ENCODE results near the gene MYCBPAP.

MYCBPAP gene

DNA sequence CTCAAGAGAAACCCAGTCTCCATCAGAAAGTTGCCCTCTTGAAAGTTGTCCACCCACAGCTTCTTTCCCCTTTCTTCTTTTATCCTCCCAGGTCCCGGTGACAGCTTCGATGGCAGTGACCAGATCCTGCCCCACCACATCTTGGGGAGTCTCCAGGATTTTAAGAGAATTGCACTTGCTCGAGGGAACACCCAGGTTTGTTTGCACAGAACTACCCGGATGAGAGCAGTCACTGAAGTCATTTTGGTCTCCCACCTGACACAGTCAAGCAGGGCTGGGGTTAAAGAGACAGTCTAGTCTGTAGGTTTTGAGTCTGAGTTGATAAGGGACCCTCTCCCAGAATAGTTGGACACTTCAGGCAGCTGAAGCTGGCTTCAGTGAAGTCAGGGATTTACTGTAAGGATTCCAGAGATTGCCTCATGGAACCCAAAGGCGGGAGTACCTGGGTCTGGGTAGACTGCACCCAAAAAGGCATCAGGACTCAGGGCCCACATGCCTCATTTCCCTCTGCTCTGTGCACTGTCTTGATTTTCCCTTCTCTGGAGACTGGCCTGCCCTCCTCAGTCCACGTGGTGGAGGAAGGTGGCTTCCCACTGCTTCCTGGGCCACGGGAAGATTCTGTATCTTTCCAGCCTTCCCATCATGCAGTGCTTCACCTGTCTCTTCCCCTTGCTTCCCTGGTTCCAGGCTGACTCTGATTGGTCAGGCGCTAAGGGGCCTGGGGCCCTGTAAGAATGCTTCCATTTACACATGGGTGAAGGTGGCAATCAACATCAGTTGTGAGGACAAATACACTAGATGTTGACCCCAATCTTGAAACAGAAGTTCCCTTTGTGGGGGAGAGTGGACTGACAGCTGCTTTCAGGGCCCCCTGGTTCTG, 9.5 kb downstream of the MYCBPAP start:
- DNase-seq: no peak

DNA sequence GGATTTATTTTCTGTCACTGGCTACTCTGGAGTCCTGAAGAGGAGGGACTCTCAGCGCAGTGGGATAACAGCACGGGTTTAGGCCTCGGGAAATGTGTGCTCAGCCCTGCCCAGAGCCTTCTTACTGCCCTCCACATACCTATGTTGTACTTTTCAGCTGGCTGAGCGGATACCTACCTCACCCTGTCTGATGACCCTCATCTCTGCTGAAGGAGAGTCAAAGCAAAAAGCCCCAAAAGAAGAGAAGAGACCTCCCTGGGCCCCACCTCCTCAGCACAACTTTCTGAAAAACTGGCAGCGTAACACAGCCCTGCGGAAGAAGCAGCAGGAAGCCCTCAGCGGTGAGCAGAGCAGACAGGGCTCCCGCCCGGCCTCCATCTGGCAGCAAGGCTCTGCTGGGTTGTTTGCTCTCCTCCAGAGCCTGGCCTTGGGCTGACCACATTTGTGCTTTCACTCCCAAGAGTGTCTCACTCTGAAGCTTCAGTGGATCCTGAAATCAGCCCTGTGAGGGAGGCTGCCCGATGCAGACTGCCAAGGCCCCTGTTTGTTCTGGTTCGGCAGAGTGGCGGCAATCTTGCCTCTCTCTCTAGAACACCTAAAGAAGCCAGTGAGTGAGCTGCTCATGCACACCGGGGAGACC, 10.3 kb downstream of the MYCBPAP start:
- DNase-seq: no peak

- DNase-seq: no peak
These were observed 11.0 kb downstream of the MYCBPAP start for GRCh38 chr17:50519141-50519834.

DNA sequence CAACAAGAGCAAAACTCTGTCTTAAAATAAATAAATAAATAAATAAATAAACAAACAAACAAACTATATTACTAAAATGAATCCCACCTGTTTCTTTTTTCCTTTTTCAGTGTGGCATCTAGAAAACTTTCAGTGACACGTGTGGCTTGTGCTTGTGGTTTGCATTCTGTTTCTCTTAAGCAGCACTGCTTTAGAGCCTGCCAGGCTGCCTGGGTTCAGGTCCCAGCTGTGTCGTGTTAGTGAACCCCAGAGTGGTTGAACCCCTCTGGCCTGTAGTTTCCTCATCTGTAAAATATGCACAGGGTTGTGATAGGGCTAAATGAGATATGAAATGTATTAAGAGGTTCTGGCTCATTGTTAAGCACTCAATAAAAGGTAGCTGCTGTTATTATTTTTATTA, 12.2 kb downstream of the MYCBPAP start:
- DNase-seq: no peak

GRCh38 chr17:50521514-50521913, 13.3 kb downstream of the MYCBPAP start:
- no peak for DNase-seq

GRCh38 chr17:50522766-50523165, 14.5 kb downstream of the MYCBPAP start:
- no peak for DNase-seq

GRCh38 chr17:50523208-50523607, 15.0 kb downstream of the MYCBPAP start:
- DNase-seq: no peak

GRCh38 chr17:50524838-50525237, 16.6 kb downstream of the MYCBPAP start:
- DNase-seq: no peak

GRCh38 chr17:50527155-50527762, 19.0 kb downstream of the MYCBPAP start:
- no peak for DNase-seq

DNA sequence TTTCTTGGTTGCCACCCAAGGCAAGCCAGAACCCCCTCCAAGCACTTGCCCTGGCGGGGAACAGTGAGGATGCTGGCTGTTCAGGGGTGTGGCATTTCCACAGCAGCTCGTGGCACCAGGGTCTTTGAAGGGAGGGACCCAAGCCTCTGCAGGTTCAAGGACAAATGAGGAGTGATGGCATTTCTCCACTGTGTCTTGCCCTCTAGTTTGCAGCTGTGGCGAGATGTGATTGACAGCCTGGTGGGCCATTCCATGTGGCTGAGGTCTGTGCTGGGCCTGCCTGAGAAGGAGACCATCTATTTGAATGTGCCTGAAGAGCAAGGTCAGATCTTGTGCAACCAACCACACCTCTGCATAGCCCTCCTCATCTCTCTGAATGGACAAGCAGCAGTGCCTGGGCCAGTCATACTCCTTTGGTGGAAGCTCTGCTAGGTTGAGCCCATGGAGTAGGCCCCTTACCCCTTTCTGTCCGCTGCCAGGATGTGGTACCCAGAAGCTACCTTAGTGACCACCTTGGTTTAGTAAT, 19.8 kb downstream of the MYCBPAP start:
- no peak for DNase-seq

GRCh38 chr17:50529849-50530248, 21.6 kb downstream of the MYCBPAP start:
- no peak for DNase-seq

GRCh38 chr17:50531428-50532025, 23.3 kb downstream of the MYCBPAP start:
- no peak for DNase-seq

- no peak for DNase-seq
These were observed 24.3 kb downstream of the MYCBPAP start, which contains the start of gene EPN3 for GRCh38 chr17:50532452-50533024. Gene EPN3 (plus strand): TSS chr17:50532735. CDS start chr17:50536557, 3,822 bp downstream.

- DNase-seq: no peak
These were observed 24.9 kb downstream of the MYCBPAP start for GRCh38 chr17:50533185-50533584.

DNA sequence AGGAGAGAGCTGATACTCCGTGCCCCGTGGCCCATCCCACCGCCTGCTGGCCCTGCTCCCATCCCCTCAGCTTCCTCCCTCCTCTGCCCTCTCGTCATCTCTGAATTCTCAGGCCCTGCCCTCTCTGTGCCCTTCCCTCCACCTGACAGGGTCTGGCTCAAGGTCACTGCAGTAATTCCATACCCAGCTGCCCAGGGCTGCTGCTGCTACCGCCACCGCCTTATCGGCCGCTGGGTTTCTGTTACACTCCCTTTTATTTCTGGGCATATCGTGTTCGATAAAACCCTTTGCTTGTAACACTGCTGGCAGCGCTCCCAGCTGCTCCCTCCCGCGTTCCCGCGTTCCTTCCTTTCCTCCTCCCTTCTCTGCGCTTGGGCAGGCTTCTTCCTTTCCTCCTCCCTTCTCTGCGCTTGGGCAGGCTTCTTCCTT, 25.5 kb downstream of the MYCBPAP start:
- no peak for DNase-seq

DNA sequence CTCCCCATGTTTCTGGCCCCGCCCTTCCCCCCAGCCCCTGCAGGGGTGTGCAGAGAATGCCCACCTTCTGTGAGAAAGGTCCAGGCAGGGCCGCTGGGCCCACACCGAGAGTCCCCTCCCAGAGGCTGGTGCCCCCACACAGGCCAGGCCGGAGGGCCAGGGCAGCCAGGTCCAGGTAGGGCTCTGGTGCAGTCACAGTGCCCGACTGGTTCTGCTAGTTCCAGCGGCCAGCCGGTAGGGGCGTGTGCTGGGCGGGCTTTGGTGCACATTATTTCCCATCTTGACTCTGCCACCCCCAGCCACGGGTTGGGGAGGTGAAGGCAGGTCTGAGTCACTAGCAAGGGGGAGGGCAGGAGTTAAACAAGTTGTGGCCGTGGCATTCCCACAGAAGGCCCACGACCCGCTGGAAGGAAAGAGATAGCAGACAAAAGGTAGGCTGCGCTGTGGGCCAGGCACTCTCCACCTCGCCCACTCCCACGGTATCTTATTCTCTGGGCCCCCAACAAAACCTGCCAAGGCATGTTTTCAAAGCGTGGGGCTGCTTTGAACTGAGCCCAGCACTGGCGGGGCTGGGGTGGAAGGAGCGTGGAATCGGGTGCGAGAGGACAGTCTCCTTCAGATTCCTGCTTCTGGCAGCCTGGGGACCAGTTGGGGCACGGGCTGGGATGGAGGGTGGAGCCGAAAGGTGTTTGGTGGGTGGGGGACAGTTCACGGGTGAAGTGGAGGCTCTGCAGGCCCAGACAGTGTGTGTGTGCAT, 26.2 kb downstream of the MYCBPAP start:
- no peak for DNase-seq

GRCh38 chr17:50534979-50535326, 26.7 kb downstream of the MYCBPAP start:
- no peak for DNase-seq

- no peak for DNase-seq
These were observed 27.2 kb downstream of the MYCBPAP start for GRCh38 chr17:50535407-50535806.

DNA sequence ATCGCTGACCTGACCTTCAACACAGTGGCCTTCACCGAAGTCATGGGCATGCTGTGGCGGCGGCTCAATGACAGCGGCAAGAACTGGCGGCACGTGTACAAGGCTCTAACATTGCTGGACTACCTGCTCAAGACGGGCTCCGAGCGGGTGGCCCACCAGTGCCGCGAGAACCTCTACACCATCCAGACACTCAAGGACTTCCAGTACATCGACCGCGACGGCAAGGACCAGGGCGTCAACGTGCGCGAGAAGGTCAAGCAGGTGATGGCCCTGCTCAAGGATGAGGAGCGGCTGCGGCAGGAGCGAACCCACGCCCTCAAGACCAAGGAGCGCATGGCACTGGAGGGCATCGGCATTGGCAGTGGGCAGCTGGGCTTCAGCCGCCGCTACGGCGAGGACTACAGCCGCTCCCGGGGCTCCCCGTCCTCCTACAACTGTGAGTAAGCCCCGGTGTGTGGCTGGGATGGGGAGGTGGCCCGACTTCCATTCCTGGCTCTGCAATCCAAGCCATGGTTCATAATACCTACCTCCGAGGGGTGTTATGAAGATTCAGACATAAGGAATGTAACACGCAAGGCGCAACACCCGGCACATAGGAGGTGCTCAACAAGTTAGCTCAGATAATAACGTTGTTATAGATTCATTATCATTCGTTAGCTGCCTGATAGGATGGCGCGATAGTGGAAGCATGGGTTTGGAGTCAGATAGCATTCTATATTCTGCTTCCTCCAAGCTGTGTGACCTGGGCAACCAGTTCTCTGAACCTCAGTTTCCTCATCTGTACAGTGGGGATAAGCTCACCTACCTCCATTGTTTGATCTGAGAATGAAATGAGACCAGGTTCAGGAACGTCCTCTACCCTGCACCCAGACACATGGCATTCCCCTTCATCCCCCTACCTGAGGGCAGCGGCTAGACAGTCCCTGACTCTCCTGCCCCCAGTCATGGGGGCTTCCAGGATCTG, 28.7 kb downstream of the MYCBPAP start:
- no peak for DNase-seq

Measured in CD4-positive, alpha-beta T cell treated with Interleukin-1 beta for 1 hour (primary cell).